CD14-positive monocyte (primary cell): ENCODE data around the gene LYRM4. TPM values are rescaled to one million over a fixed set of nuclear protein-coding genes. Genes with fewer than 3 reads are reported as not detected.

Experiments used
- DNase-seq, 3 donors: peaks; one replicate each; pipeline ENCODE4 v3.0.0-alpha.2; 2011 to 2022
- H2AFZ ChIP-seq: 2 replicates; pipeline ENCODE4 v1.6.0; 2012; ENCODE audit warnings: mild to moderate bottlenecking, low read depth, low read length, inconsistent platforms; ENCODE audit not compliant: insufficient read depth, poor library complexity, severe bottlenecking
- H3K27ac ChIP-seq, 2 donors: 1 replicate in 1 of 2; 2 replicates in 1 of 2; pipeline ENCODE4 v1.5.1; 2012 to 2013; ENCODE audit warnings: low read length in 2 of 2, control low read depth in 1 of 2, inconsistent platforms in 1 of 2, low read depth in 1 of 2, mild to moderate bottlenecking in 1 of 2
- H3K27me3 ChIP-seq, 2 donors: one replicate each; pipeline versions ENCODE4 v1.6.0 to v1.6.1; 2011 to 2013; ENCODE audit warnings: low read length in 2 of 2; ENCODE audit not compliant: control insufficient read depth in 2 of 2, insufficient read depth in 2 of 2
- H3K36me3 ChIP-seq, 2 donors: replicated peaks in 1 of 2; 1 replicate in 1 of 2; 2 replicates in 1 of 2; pipeline versions ENCODE4 v1.5.1 to v1.6.1; 2012 to 2013; ENCODE audit warnings: low read length in 2 of 2, control low read depth in 1 of 2, inconsistent platforms in 1 of 2, mild to moderate bottlenecking in 1 of 2; ENCODE audit not compliant: insufficient read depth in 2 of 2, control insufficient read depth in 1 of 2
- H3K4me1 ChIP-seq, 2 donors: 1 replicate in 1 of 2; 2 replicates in 1 of 2; pipeline versions ENCODE4 v1.5.1 to v1.6.1; 2012 to 2013; ENCODE audit warnings: low read length in 2 of 2, control low read depth in 1 of 2, inconsistent platforms in 1 of 2, mild to moderate bottlenecking in 1 of 2, moderate library complexity in 1 of 2; ENCODE audit not compliant: insufficient read depth in 2 of 2, control insufficient read depth in 1 of 2
- H3K4me2 ChIP-seq: replicated peaks from 2 replicates; pipeline ENCODE3; 2012; ENCODE audit warnings: low read length, moderate library complexity, mild to moderate bottlenecking; ENCODE audit not compliant: poor library complexity, severe bottlenecking; ENCODE audit errors: extremely low read depth
- H3K4me3 ChIP-seq, 3 experiments: fragments of 200-600 bp in 1 of 3; sonication (generic) in 1 of 3; replicated peaks in 1 of 3; 1 replicate in 2 of 3; 2 replicates in 1 of 3; pipeline ENCODE4 v1.5.1; 2011 to 2013; ENCODE audit warnings: low read length in 3 of 3, mild to moderate bottlenecking in 3 of 3, control low read depth in 2 of 3, low read depth in 2 of 3, inconsistent platforms in 1 of 3, moderate library complexity in 1 of 3
- H3K79me2 ChIP-seq: 2 replicates; pipeline ENCODE4 v1.6.0; 2012; ENCODE audit warnings: mild to moderate bottlenecking, control low read depth, inconsistent platforms, low read length, moderate library complexity; ENCODE audit not compliant: insufficient read depth
- H3K9ac ChIP-seq: 2 replicates; pipeline ENCODE4 v1.6.0; 2017; ENCODE audit warnings: low read length, mild to moderate bottlenecking; ENCODE audit not compliant: insufficient read depth, poor library complexity, severe bottlenecking
- H3K9me3 ChIP-seq, 2 donors: replicated peaks in 1 of 2; 1 replicate in 1 of 2; 2 replicates in 1 of 2; pipeline versions ENCODE4 v1.5.1 to v1.6.1; 2012 to 2013; ENCODE audit warnings: low read length in 2 of 2, control low read depth in 1 of 2; ENCODE audit not compliant: control insufficient read depth in 1 of 2, insufficient read depth in 1 of 2
- H4K20me1 ChIP-seq: 2 replicates; pipeline ENCODE4 v1.6.0; 2012; ENCODE audit warnings: mild to moderate bottlenecking, low read length, control low read depth, moderate library complexity; ENCODE audit not compliant: insufficient read depth
- H3K27ac Mint-ChIP-seq, 7 donors: one replicate each; pipeline ENCODE4 v1.8.0; 2020; ENCODE audit warnings: mild to moderate bottlenecking in 7 of 7, mixed read lengths in 7 of 7, moderate library complexity in 6 of 7, inconsistent platforms in 2 of 7
- H3K27me3 Mint-ChIP-seq, 3 donors: one replicate each; pipeline ENCODE4 v1.8.0; 2021 to 2022; ENCODE audit warnings: low read depth in 3 of 3, mild to moderate bottlenecking in 3 of 3, mixed read lengths in 3 of 3, moderate library complexity in 3 of 3, inconsistent platforms in 1 of 3
- H3K36me3 Mint-ChIP-seq, 2 donors: one replicate each; pipeline ENCODE4 v1.8.0; 2020; ENCODE audit warnings: mixed read lengths in 2 of 2, inconsistent platforms in 1 of 2, mild to moderate bottlenecking in 1 of 2
- H3K4me1 Mint-ChIP-seq: one replicate; pipeline ENCODE4 v1.8.0; 2020; ENCODE audit warnings: mild to moderate bottlenecking, mixed read lengths
- H3K4me3 Mint-ChIP-seq, 2 donors: one replicate each; pipeline ENCODE4 v1.8.0; 2020; ENCODE audit warnings: mild to moderate bottlenecking in 2 of 2, mixed read lengths in 2 of 2, moderate library complexity in 1 of 2
- H3K9me3 Mint-ChIP-seq, 7 donors: one replicate each; pipeline ENCODE4 v1.8.0; 2020 to 2022; ENCODE audit warnings: mixed read lengths in 7 of 7, mild to moderate bottlenecking in 6 of 7, moderate library complexity in 6 of 7, inconsistent platforms in 2 of 7
- WGBS: methylation state at CpG from one replicate; pipeline ENCODE4 v1.1.5; 2013; ENCODE audit warnings: missing lambda C conversion rate; ENCODE audit not compliant: insufficient coverage; 5-methylcytosine and 5-hydroxymethylcytosine counted together
- intact Hi-C, 2 donors: fragments of 100-400 bp; cut with micrococcal nuclease; formaldehyde crosslinking; loops; one replicate each; pipeline versions ENCODE4 v1.15.0 to v1.15.1; 2023
- polyA plus RNA-seq, 3 donors: library from polyadenylated mRNA; depleted of rRNA in 1 of 3; unstranded in 2 of 3; stranded (reverse) in 1 of 3; fragments of 300-500 nt in 2 of 3; fragments of >200 nt in 1 of 3; fragmentation: Illumina TruSeq in 2 of 3; gene quantifications; 1 replicate in 2 of 3; 2 replicates in 1 of 3; pipeline ENCODE4 v1.2.3, GENCODE V29; 2012 to 2021
- TF ChIP-seq, protein P1 (sequence below): fragments of 200-600 bp; IDR thresholded peaks from one replicate; pipeline ENCODE4 v1.8.0; 2022; ENCODE audit warnings: antibody characterized with exemption, mild to moderate bottlenecking

Gene LYRM4
- polyA plus RNA-seq, 3 donors = 13.7 to 19.6 (median 18.1) TPM

DNA sequence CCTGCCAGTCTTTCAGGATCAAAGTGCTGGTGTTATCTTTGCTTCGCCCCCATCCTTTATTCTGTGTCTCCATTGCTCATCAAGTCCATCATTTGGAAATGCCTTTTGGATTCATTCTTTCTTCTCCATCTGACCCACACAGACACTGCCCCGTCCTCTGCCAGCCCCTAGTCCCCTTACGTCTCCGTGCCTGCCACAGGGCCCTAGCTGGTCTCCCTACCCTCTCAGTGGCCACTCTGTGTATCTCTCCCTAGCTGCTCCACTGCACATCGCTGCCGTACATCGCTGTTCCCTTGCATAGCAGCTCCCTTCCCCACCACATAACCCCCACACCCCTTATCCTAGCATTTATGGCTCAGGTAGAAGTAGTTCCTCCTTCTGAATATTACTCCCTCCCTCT is 159.9 kb downstream of the LYRM4 start:
- peaks cover 0 to 3% (median 0%) of the 10 kb centered on the region in 7 donors for H3K9me3 Mint-ChIP-seq
- H3K79me2 ChIP-seq = no peaks in the 10 kb centered on the region
- no peak overlapping the region for H3K4me2 ChIP-seq
- intact Hi-C loops = no loop called here
- peaks cover 0 to 5% (median 2%) of the 10 kb centered on the region in 3 donors for H3K27me3 Mint-ChIP-seq
- no peak overlapping the region for H3K27ac ChIP-seq
- H3K4me3 ChIP-seq = no peak overlapping the region
- no peak overlapping the region for H2AFZ ChIP-seq
- H4K20me1 ChIP-seq = no peaks in the 10 kb centered on the region
- no peak for DNase-seq
- no peak overlapping the region for H3K9ac ChIP-seq
- H3K27ac Mint-ChIP-seq = no peak overlapping the region
- H3K9me3 ChIP-seq = no peaks in the 10 kb centered on the region
- H3K4me3 Mint-ChIP-seq = no peak overlapping the region
- no peaks in the 10 kb centered on the region for H3K27me3 ChIP-seq
- peaks cover 31% of the 10 kb centered on the region for H3K4me1 Mint-ChIP-seq
- H3K36me3 ChIP-seq = no peaks in the 10 kb centered on the region
- 93% methylated on average over 4 of the region's 7 CpGs for WGBS
- TF ChIP-seq, protein P1, sequence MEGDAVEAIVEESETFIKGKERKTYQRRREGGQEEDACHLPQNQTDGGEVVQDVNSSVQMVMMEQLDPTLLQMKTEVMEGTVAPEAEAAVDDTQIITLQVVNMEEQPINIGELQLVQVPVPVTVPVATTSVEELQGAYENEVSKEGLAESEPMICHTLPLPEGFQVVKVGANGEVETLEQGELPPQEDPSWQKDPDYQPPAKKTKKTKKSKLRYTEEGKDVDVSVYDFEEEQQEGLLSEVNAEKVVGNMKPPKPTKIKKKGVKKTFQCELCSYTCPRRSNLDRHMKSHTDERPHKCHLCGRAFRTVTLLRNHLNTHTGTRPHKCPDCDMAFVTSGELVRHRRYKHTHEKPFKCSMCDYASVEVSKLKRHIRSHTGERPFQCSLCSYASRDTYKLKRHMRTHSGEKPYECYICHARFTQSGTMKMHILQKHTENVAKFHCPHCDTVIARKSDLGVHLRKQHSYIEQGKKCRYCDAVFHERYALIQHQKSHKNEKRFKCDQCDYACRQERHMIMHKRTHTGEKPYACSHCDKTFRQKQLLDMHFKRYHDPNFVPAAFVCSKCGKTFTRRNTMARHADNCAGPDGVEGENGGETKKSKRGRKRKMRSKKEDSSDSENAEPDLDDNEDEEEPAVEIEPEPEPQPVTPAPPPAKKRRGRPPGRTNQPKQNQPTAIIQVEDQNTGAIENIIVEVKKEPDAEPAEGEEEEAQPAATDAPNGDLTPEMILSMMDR = no peak
- peaks cover 13% of the 10 kb centered on the region in 2 donors for H3K4me1 ChIP-seq
- no peaks in the 10 kb centered on the region for H3K36me3 Mint-ChIP-seq

DNA sequence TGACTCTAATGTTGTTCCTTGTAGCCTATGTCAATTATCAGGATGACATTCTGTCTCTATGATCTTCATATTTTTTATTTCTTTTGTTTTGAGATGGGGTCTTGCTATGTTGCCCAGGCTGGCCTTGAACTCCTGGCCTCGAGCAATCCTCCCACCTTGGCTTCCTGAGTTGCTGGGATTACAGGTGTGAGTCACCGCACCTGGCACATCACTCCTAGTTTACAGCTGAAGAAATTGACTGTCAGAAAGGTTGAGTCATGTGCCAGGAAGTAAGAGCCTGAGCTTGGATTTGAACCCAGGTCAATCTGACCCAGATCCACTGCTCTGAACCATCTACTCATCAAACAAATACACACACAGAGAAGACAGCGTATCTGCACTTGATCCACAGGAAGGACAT is 161.2 kb downstream of the LYRM4 start:
- intact Hi-C loops = no loop called here
- peak overlapping the region in 1 of 7 donors; percentile 49 for H3K27ac Mint-ChIP-seq

More for the DNA sequence above, 161.2 kb downstream of the LYRM4 start:
- Mint-ChIP-seq H3K4me3 (no peak overlapping the region), H3K4me1 (peaks cover 41% of the 10 kb centered on the region), H3K36me3 (no peaks in the 10 kb centered on the region), H3K27me3 (peaks cover 0 to 5% (median 4%) of the 10 kb centered on the region in 3 donors), H3K9me3 (peaks cover 0 to 3% (median 0%) of the 10 kb centered on the region in 7 donors)
- WGBS = 90% methylated on average over 3 of the region's 3 CpGs
- H3K36me3 ChIP-seq = no peaks in the 10 kb centered on the region
- no peak overlapping the region for H3K9ac ChIP-seq
- no peak overlapping the region for H3K4me3 ChIP-seq
- TF ChIP-seq, protein P1 = no peak
- H3K4me1 ChIP-seq = peaks cover 16 to 17% of the 10 kb centered on the region in 2 donors
- no peak overlapping the region for H3K27ac ChIP-seq
- H2AFZ ChIP-seq = no peak overlapping the region
- DNase-seq = no peak
- H3K4me2 ChIP-seq = no peak overlapping the region
- no peaks in the 10 kb centered on the region for H4K20me1 ChIP-seq
- H3K27me3 ChIP-seq = no peaks in the 10 kb centered on the region
- H3K9me3 ChIP-seq = no peaks in the 10 kb centered on the region
- no peaks in the 10 kb centered on the region for H3K79me2 ChIP-seq
